ENCODE data around the gene PAPSS2.

GRCh38 chr10:87691506-87692070, 31.9 kb downstream of the PAPSS2 start:
- TF ChIP-seq CTCF (IDR thresholded peaks at IDR 0.05) (no peak), POLR2A (IDR thresholded peaks at IDR 0.05) (no peak)
